Lower leg skin (tissue), 3 donors: ENCODE measurements around the gene SPRED3.

Experiments
- CTCF ChIP-seq, 3 donors: fragments of 450-650 bp; IDR thresholded peaks; one replicate each; pipeline ENCODE4 v1.5.1; 2016; ENCODE audit warnings: antibody characterized with exemption in 3 of 3, mild to moderate bottlenecking in 3 of 3, moderate library complexity in 2 of 3
- POLR2A ChIP-seq, 2 donors: fragments of 450-650 bp; IDR thresholded peaks; one replicate each; pipeline ENCODE4 v1.6.1; 2016 to 2017; ENCODE audit warnings: antibody characterized with exemption in 2 of 2, mild to moderate bottlenecking in 1 of 2, moderate library complexity in 1 of 2

DNA sequence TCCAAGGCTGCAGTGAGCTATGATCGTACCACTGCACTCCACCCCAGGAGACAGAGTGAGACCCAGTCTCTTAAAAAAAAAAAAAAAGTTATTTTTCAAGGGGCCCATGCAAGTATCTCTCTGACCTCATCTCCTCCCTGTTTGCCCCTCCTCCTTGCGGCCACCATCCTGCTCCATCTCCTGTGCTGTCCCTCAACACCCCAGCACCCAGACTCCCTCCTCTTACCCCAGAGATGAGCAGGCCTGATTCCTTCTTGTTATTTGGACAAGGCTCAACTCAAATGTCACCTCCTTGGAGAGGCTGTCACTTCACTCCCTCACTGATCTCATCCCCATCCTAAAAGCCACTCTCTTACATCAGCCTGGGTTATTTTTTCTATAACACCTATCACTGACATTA lies 49.4 kb downstream of the SPRED3 start:
- TF ChIP-seq CTCF (IDR thresholded peaks at IDR 0.05) = no peak
- no peak for TF ChIP-seq POLR2A (IDR thresholded peaks at IDR 0.05)
